ENCODE data around the gene ADGRB2.

ADGRB2 gene

GRCh38 chr1:31693231-31693630 lies 70.9 kb downstream of the ADGRB2 start:
- peaks cover 8% of the 10 kb centered on the region for H3K36me3 Mint-ChIP-seq (ENCODE audit: low read depth)
- H3K4me1 Mint-ChIP-seq, result peaks cover 55% of the 10 kb centered on the region
- no peaks in the 10 kb centered on the region for H3K27me3 Mint-ChIP-seq (ENCODE audit: low read depth)
- H3K4me3 Mint-ChIP-seq, result peak overlapping the region in 1 of 3 experiments; percentile 51
- no peak for TF ChIP-seq CTCF (IDR thresholded peaks at IDR 0.05; ENCODE audit: unreplicated experiment in 3 of 3)
- peak overlapping the region in 2 of 3 experiments; percentile 91 to 93 for H3K27ac Mint-ChIP-seq
- no peaks in the 10 kb centered on the region for H3K9me3 Mint-ChIP-seq

GRCh38 chr1:31691951-31692350 lies 72.2 kb downstream of the ADGRB2 start:
- Mint-ChIP-seq H3K27me3 (ENCODE audit: low read depth) (no peaks in the 10 kb centered on the region), H3K9me3 (no peaks in the 10 kb centered on the region), H3K4me3 (peak overlapping the region in 2 of 3 experiments; percentile 48 to 75), H3K36me3 (ENCODE audit: low read depth) (no peaks in the 10 kb centered on the region), H3K27ac (peak overlapping the region in 2 of 3 experiments; percentile 63 to 91), H3K4me1 (peaks cover 50% of the 10 kb centered on the region)
- no peak for TF ChIP-seq CTCF (IDR thresholded peaks at IDR 0.05; ENCODE audit: unreplicated experiment in 3 of 3)

GRCh38 chr1:31691446-31691845 lies 72.7 kb downstream of the ADGRB2 start:
- Mint-ChIP-seq H3K4me3 (no peak overlapping the region), H3K36me3 (ENCODE audit: low read depth) (no peaks in the 10 kb centered on the region), H3K4me1 (peaks cover 55% of the 10 kb centered on the region), H3K9me3 (no peaks in the 10 kb centered on the region), H3K27ac (no peak overlapping the region), H3K27me3 (ENCODE audit: low read depth) (no peaks in the 10 kb centered on the region)
- no peak for TF ChIP-seq CTCF (IDR thresholded peaks at IDR 0.05; ENCODE audit: unreplicated experiment in 3 of 3)

- no peaks in the 10 kb centered on the region for H3K36me3 Mint-ChIP-seq (ENCODE audit: low read depth)
These were observed 73.2 kb downstream of the ADGRB2 start for GRCh38 chr1:31690921-31691320.

GRCh38 chr1:31689854-31690253 lies 74.3 kb downstream of the ADGRB2 start:
- H3K27me3 Mint-ChIP-seq (ENCODE audit: low read depth), result peaks cover 2% of the 10 kb centered on the region
- no peaks in the 10 kb centered on the region for H3K36me3 Mint-ChIP-seq (ENCODE audit: low read depth)
- peak overlapping the region in 2 of 3 experiments; percentile 74 to 77 for H3K27ac Mint-ChIP-seq
- H3K9me3 Mint-ChIP-seq, result no peaks in the 10 kb centered on the region
- H3K4me3 Mint-ChIP-seq, result no peak overlapping the region
- TF ChIP-seq CTCF (IDR thresholded peaks at IDR 0.05; ENCODE audit: unreplicated experiment in 3 of 3), result no peak
- H3K4me1 Mint-ChIP-seq, result peaks cover 54% of the 10 kb centered on the region

More at GRCh38 chr1:31690921-31691320, 73.2 kb downstream of the ADGRB2 start:
- no peaks in the 10 kb centered on the region for H3K27me3 Mint-ChIP-seq (ENCODE audit: low read depth)
- H3K27ac Mint-ChIP-seq, result no peak overlapping the region
- TF ChIP-seq CTCF (IDR thresholded peaks at IDR 0.05; ENCODE audit: unreplicated experiment in 3 of 3), result no peak
- H3K4me3 Mint-ChIP-seq, result no peak overlapping the region
- H3K9me3 Mint-ChIP-seq, result no peaks in the 10 kb centered on the region
- H3K4me1 Mint-ChIP-seq, result peaks cover 57% of the 10 kb centered on the region

GRCh38 chr1:31689379-31689778 lies 74.8 kb downstream of the ADGRB2 start:
- H3K27me3 Mint-ChIP-seq (ENCODE audit: low read depth), result peaks cover 4% of the 10 kb centered on the region

More at GRCh38 chr1:31689379-31689778, 74.8 kb downstream of the ADGRB2 start:
- TF ChIP-seq CTCF (IDR thresholded peaks at IDR 0.05; ENCODE audit: unreplicated experiment in 3 of 3), result no peak
- Mint-ChIP-seq H3K27ac (peak overlapping the region in 2 of 3 experiments; percentile 74 to 77), H3K9me3 (no peaks in the 10 kb centered on the region), H3K4me3 (no peak overlapping the region), H3K36me3 (ENCODE audit: low read depth) (no peaks in the 10 kb centered on the region), H3K4me1 (peaks cover 50% of the 10 kb centered on the region)
